Karpas-422 (cell line): Measurements from ENCODE around the gene PPIE. TPM values are rescaled to one million over a fixed set of nuclear protein-coding genes. Genes with fewer than 3 reads are reported as not detected.
A peak's percentile ranks its signal among the peaks of the same experiment; 100 is the strongest.

Experiments used
- DNase-seq: peaks from one replicate; pipeline ENCODE4 v3.0.0-alpha.2; 2015
- H2AFZ ChIP-seq: fragments of 200-600 bp; sonication (generic); 2 replicates; pipeline ENCODE4 v1.6.1; 2014; ENCODE audit warnings: antibody characterized with exemption, low read length, mixed read lengths
- H3K27ac ChIP-seq: fragments of 200-600 bp; sonication (generic); 2 replicates; pipeline ENCODE4 v1.5.1; 2014; ENCODE audit warnings: mild to moderate bottlenecking, low read length, moderate library complexity
- H3K27me3 ChIP-seq: fragments of 200-600 bp; sonication (generic); 2 replicates; pipeline ENCODE4 v1.6.1; 2014; ENCODE audit warnings: low read length, mixed read lengths
- H3K36me3 ChIP-seq: fragments of 200-600 bp; sonication (generic); 2 replicates; pipeline ENCODE4 v1.6.1; 2014; ENCODE audit warnings: low read length, mixed read lengths; ENCODE audit not compliant: insufficient read depth
- H3K4me1 ChIP-seq: fragments of 200-600 bp; sonication (generic); 2 replicates; pipeline ENCODE4 v1.6.1; 2014; ENCODE audit warnings: mild to moderate bottlenecking, low read length, mixed read lengths
- H3K4me2 ChIP-seq: fragments of 200-600 bp; sonication (generic); 2 replicates; pipeline ENCODE4 v1.6.1; 2014; ENCODE audit warnings: low read length, low read depth, mild to moderate bottlenecking; ENCODE audit not compliant: poor library complexity, severe bottlenecking
- H3K4me3 ChIP-seq: fragments of 200-600 bp; sonication (generic); 2 replicates; pipeline ENCODE4 v1.5.1; 2014; ENCODE audit warnings: mild to moderate bottlenecking, antibody characterized with exemption, low read length, mixed read lengths
- H3K79me2 ChIP-seq: fragments of 200-600 bp; sonication (generic); 2 replicates; pipeline ENCODE4 v1.6.1; 2014; ENCODE audit warnings: mild to moderate bottlenecking, low read length, mixed read lengths
- H3K9ac ChIP-seq: fragments of 200-600 bp; sonication (generic); 2 replicates; pipeline ENCODE4 v1.6.0; 2014; ENCODE audit warnings: low read length
- H3K9me2 ChIP-seq: fragments of 200-600 bp; sonication (generic), shearing (Covaris generic); replicated peaks from 2 replicates; pipeline ENCODE4 v1.6.0; 2014; ENCODE audit warnings: mild to moderate bottlenecking, low read length, moderate library complexity; ENCODE audit not compliant: insufficient read depth
- H3K9me3 ChIP-seq: fragments of 300-700, 200-600 bp; sonication (generic); 2 replicates; pipeline ENCODE4 v1.6.1; 2014; ENCODE audit warnings: low read length, mixed read lengths
- H4K20me1 ChIP-seq: fragments of 200-600 bp; sonication (generic); 2 replicates; pipeline ENCODE4 v1.6.1; 2014; ENCODE audit warnings: mild to moderate bottlenecking, antibody characterized with exemption, low read length, low read depth; ENCODE audit not compliant: insufficient read depth
- total RNA-seq: library from RNA; depleted of rRNA; stranded (reverse); fragments of >200 nt; shearing (Covaris generic); gene quantifications from 2 replicates; pipeline ENCODE4 v1.2.3, GENCODE V29; 2014; ENCODE audit warnings: low replicate concordance

The PPIE gene
- total RNA-seq, 1 experiment from 2014 or later = 21.3 TPM

DNA sequence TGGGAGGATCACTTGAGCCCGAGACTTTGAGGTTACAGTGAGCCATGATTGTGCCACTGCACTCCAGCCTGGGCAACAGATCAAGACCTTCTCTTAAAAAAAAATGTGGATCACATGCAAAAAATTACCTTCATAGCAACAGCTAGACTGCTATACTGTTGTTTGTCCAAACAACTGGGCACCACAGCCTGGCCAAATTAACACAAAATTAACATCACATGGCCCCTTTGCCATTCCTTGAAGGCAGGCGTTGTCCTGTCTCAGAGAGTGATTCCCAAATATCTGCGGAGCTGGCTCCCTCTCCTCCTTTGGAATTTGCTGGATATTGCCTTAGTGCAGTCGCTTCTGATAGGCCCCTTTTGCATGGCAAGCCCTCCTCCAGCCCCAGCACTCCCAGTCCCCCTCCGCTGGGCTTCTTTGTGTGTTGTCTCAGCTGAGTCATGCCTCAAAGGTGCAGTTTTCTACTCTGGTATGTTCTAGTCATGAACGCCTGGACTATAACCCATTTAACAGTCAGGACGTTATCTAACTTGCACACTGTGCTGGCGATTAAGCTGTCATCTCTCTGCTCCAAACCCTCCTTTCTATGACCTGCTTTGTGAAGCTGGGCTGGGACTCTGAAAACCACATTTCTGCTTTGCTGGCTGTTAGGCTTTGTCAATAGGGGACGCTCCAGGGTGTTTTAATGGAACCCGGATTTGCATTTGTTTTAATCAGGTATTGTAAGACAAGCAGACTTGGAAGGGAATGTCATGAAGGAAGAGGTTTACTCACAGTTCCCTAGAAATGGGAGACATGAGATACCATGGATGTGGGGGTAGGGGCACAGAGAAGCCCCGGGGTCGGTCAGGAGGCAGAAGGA, 27.3 kb upstream of the PPIE start:
- Histone ChIP-seq H4K20me1 (no peaks in the 10 kb centered on the region), H3K27me3 (no peaks in the 10 kb centered on the region), H3K9me2 (no peaks in the 10 kb centered on the region), H3K27ac (no peak overlapping the region), H3K4me2 (no peak overlapping the region), H3K4me1 (no peaks in the 10 kb centered on the region), H3K36me3 (no peaks in the 10 kb centered on the region), H3K4me3 (no peak overlapping the region), H3K9me3 (no peaks in the 10 kb centered on the region), H3K79me2 (no peaks in the 10 kb centered on the region), H3K9ac (no peak overlapping the region), H2AFZ (no peak overlapping the region)
- DNase-seq = no peak

DNA sequence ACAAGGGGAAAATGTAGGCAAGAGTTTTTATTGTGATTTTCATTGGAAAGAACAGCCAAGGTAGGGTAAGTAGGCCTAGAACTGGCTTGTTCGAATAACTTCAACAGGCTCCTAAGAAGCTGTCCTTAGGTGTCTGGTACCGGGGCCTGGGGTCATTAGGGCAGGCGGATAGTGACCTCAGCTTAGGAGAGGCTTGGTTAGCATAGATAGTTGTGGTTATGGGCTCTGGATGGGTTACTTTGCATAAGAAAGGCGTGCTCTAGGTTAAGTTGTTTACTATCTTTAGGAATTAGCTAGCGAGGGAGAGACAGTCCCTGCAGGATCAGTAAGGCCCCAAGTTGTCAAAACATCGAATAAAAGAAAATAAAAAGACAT, 26.7 kb upstream of the PPIE start:
- H3K27ac ChIP-seq = no peak overlapping the region
- H3K4me3 ChIP-seq = no peak overlapping the region
- no peaks in the 10 kb centered on the region for H3K27me3 ChIP-seq
- no peaks in the 10 kb centered on the region for H3K79me2 ChIP-seq
- no peaks in the 10 kb centered on the region for H3K36me3 ChIP-seq
- no peak for DNase-seq
- no peak overlapping the region for H3K4me2 ChIP-seq
- H4K20me1 ChIP-seq = no peaks in the 10 kb centered on the region
- no peak overlapping the region for H2AFZ ChIP-seq
- no peak overlapping the region for H3K9ac ChIP-seq
- H3K4me1 ChIP-seq = no peaks in the 10 kb centered on the region
- no peaks in the 10 kb centered on the region for H3K9me2 ChIP-seq
- no peaks in the 10 kb centered on the region for H3K9me3 ChIP-seq

DNA sequence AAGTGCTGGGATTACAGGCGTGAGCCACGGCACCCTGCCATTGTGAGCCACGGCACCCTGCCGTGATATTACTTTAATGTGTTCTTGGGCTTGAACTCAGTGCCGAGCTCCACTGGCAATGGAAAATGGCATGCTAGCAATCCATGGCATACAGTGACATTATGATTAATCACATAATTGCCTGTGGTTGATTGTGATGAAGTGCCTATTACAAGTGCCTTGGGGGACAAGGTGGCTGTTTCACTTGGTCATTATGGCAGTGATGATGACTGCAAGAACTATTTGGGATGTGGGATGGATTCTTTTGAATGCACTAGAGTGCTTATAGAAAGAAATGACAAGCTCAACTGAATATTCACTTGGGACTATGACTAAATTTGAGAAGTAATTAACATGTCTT, 25.1 kb upstream of the PPIE start:
- Histone ChIP-seq H3K36me3 (no peaks in the 10 kb centered on the region), H3K9me3 (no peaks in the 10 kb centered on the region), H3K4me1 (no peaks in the 10 kb centered on the region), H4K20me1 (no peaks in the 10 kb centered on the region), H3K9me2 (no peaks in the 10 kb centered on the region), H3K4me3 (no peak overlapping the region), H3K4me2 (no peak overlapping the region), H3K27ac (no peak overlapping the region), H2AFZ (no peak overlapping the region), H3K9ac (no peak overlapping the region), H3K79me2 (no peaks in the 10 kb centered on the region), H3K27me3 (no peaks in the 10 kb centered on the region)
- DNase-seq = no peak

DNA sequence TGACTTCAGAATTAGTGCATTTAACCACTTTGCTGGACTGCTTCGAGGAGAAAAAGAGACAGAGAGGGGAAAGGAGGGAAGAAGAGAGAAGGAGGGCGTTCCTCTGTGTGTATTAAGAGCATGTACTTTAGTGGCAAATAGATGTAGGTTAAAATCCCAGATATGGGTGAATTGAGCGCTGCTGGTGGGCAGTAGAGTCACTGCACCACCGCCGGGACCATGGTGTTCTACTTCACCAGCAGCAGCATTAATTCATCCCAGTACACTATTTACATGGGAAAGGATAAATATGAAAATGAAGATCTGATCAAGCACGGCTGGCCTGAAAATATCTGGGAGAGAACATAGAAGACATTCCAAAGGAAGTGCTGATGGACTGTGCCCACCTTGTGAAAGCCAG, 20.9 kb upstream of the PPIE start:
- H3K27ac ChIP-seq = no peak overlapping the region
- no peak overlapping the region for H3K4me2 ChIP-seq
- H4K20me1 ChIP-seq = no peaks in the 10 kb centered on the region
- no peaks in the 10 kb centered on the region for H3K9me2 ChIP-seq
- no peak overlapping the region for H3K9ac ChIP-seq
- H2AFZ ChIP-seq = no peak overlapping the region
- H3K36me3 ChIP-seq = no peaks in the 10 kb centered on the region
- no peak overlapping the region for H3K4me3 ChIP-seq
- no peak for DNase-seq
- H3K79me2 ChIP-seq = no peaks in the 10 kb centered on the region
- H3K9me3 ChIP-seq = no peaks in the 10 kb centered on the region
- no peaks in the 10 kb centered on the region for H3K27me3 ChIP-seq
- H3K4me1 ChIP-seq = no peaks in the 10 kb centered on the region

DNA sequence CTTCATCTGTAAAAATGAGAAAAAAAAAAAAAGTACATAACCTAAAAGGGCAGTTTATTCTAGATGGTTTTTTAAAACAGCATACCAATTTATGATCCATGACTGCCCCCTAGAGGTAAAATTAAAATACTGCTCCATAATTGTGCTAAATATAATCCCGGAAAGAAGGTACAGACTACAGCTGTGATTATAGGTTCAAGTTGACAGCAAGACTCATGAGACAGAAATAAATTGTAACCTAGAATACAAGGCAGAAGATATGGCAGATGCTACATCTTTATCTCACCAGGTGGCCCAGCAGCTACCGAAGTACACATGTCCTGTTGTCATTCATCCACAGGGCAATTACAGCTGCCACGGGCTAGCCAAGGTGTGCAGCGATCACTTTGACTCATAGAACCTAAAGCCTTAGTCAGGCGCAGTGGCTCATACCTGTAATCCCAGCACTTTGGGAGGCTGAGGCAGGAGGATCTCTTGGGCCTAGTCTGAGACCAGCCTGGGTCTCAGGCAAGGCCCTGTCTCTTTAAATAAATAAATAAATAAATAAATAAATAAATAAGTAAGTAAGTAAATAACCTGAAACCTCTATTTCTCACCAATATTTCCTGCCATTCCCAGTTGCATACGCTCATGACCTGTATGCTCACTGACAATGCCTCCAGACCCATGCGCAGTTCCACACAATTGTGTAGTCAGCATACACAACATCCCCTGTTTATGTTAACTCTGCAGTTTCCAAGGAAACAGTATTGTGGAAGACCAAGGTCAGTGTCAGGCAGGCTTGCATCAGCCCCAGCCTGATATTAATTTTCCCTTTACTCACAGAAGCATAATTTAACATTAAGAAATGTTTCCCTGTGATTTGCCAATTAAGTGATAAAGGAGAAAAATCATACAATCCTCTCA, 18.3 kb upstream of the PPIE start:
- H3K27me3 ChIP-seq = no peaks in the 10 kb centered on the region
- no peak overlapping the region for H3K9ac ChIP-seq
- no peaks in the 10 kb centered on the region for H3K9me3 ChIP-seq
- no peak overlapping the region for H3K4me3 ChIP-seq
- no peaks in the 10 kb centered on the region for H3K36me3 ChIP-seq
- no peaks in the 10 kb centered on the region for H3K9me2 ChIP-seq
- DNase-seq = peak; percentile 86
- no peaks in the 10 kb centered on the region for H4K20me1 ChIP-seq
- H3K4me1 ChIP-seq = no peaks in the 10 kb centered on the region
- no peak overlapping the region for H2AFZ ChIP-seq
- no peaks in the 10 kb centered on the region for H3K79me2 ChIP-seq
- H3K4me2 ChIP-seq = no peak overlapping the region
- H3K27ac ChIP-seq = no peak overlapping the region

DNA sequence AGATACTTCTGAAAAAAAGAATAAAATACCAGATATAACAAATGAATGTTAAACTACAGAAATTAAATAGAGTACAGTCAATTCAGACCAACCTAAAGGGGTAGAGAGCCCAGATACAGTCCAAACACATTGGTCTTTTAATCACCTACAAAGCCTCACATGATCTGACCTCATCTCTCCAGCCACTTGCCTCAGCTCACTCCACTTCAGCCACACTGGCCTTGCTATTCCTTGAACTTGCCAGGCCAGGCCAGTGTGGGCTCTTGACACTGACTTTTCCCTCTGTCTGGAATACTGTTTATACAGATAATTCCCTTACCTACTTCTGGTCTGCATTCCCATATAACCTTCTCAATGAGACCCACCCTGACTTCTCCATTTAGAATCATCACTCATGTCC, 17.0 kb upstream of the PPIE start:
- H4K20me1 ChIP-seq = no peaks in the 10 kb centered on the region
- H3K4me1 ChIP-seq = no peaks in the 10 kb centered on the region
- H3K36me3 ChIP-seq = no peaks in the 10 kb centered on the region
- DNase-seq = no peak
- H3K9me3 ChIP-seq = no peaks in the 10 kb centered on the region
- no peaks in the 10 kb centered on the region for H3K79me2 ChIP-seq
- no peak overlapping the region for H2AFZ ChIP-seq
- H3K9me2 ChIP-seq = no peaks in the 10 kb centered on the region
- no peak overlapping the region for H3K4me3 ChIP-seq
- no peaks in the 10 kb centered on the region for H3K27me3 ChIP-seq
- H3K27ac ChIP-seq = no peak overlapping the region
- no peak overlapping the region for H3K9ac ChIP-seq
- no peak overlapping the region for H3K4me2 ChIP-seq

DNA sequence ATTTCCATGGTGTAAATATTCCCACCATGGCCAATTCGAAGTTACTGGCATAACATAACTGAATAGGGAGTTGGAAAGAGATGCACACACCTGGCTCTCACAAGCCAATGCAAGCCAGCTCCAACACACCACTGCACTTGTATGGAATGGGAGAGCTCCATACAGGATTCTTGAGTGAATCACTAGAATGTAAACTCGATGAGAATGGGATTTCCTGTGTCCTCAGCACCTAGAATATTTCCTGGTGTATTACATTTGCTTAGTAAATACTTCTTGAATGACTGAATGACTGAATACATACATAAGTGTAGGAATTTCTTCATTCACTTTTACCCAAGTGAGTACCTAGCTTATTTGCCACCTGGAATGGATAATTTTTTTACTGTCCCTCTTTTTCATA, 16.2 kb upstream of the PPIE start:
- no peak overlapping the region for H3K4me2 ChIP-seq
- H3K36me3 ChIP-seq = no peaks in the 10 kb centered on the region
- H3K4me3 ChIP-seq = no peak overlapping the region
- no peaks in the 10 kb centered on the region for H3K79me2 ChIP-seq
- H4K20me1 ChIP-seq = no peaks in the 10 kb centered on the region
- no peaks in the 10 kb centered on the region for H3K4me1 ChIP-seq
- H2AFZ ChIP-seq = no peak overlapping the region
- no peaks in the 10 kb centered on the region for H3K27me3 ChIP-seq
- H3K9me2 ChIP-seq = no peaks in the 10 kb centered on the region
- H3K9ac ChIP-seq = no peak overlapping the region
- no peak overlapping the region for H3K27ac ChIP-seq
- H3K9me3 ChIP-seq = no peaks in the 10 kb centered on the region
- DNase-seq = no peak

DNA sequence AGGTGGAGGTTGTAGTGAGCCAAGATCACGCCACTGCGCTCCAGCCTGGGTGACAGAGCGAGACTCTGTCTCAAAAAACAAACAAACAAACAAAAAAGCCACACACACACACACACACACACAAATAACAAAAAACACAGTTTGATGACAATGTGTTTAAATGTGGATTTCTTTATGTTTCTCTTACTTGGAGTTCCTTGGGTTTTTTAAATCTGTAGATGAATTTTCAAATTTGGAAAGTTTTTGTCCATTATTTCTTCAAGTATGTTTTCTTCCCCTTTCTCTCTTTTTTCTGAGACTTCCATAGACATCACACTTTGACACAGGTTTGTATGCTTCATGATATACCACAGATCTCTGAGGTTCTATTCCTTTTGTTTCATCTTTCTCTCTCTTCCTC, 12.1 kb upstream of the PPIE start:
- no peaks in the 10 kb centered on the region for H3K4me1 ChIP-seq
- DNase-seq = no peak
- no peak overlapping the region for H3K9ac ChIP-seq
- H3K27me3 ChIP-seq = no peaks in the 10 kb centered on the region
- no peak overlapping the region for H2AFZ ChIP-seq
- H3K9me3 ChIP-seq = no peaks in the 10 kb centered on the region
- no peaks in the 10 kb centered on the region for H3K79me2 ChIP-seq
- no peak overlapping the region for H3K27ac ChIP-seq
- H3K9me2 ChIP-seq = no peaks in the 10 kb centered on the region
- H4K20me1 ChIP-seq = no peaks in the 10 kb centered on the region
- H3K4me2 ChIP-seq = no peak overlapping the region
- H3K36me3 ChIP-seq = no peaks in the 10 kb centered on the region
- H3K4me3 ChIP-seq = no peak overlapping the region
